B cell (primary cell): ENCODE measurements around the gene ZNF777. TPM values are rescaled to one million over a fixed set of nuclear protein-coding genes. Genes with fewer than 3 reads are reported as not detected.

Experiments used
- ATAC-seq: fragments of 200-7000 bp; cut with Tn5 transposase; one replicate; pipeline ENCODE4 v1.10.0; 2021; ENCODE audit warnings: low read depth, mild to moderate bottlenecking, moderate number of reproducible peaks, moderate library complexity
- CTCF ChIA-PET: fragments of 350-600 bp; sonication (Branson Sonifier 250); formaldehyde crosslinking; loops from one replicate; lab custom pipeline; 2021; ENCODE audit warnings: antibody characterized with exemption, inconsistent platforms; lab: Charles Lee
- POLR2A ChIA-PET: fragments of 350-600 bp; sonication (Branson Sonifier 250); formaldehyde crosslinking; loops from one replicate; lab custom pipeline; 2021; ENCODE audit warnings: antibody characterized with exemption; lab: Charles Lee
- DNase-seq: peaks from one replicate; pipeline ENCODE4 v3.0.0; 2013
- H2AFZ ChIP-seq: 2 replicates; pipeline ENCODE4 v1.6.1; 2012; ENCODE audit warnings: mild to moderate bottlenecking, low read depth, low read length; ENCODE audit not compliant: insufficient read depth, poor library complexity, severe bottlenecking
- H3K27ac ChIP-seq, 2 donors: 1 replicate in 1 of 2; 2 replicates in 1 of 2; pipeline ENCODE4 v1.5.1; 2012 to 2013; ENCODE audit warnings: low read length in 2 of 2, mild to moderate bottlenecking in 2 of 2, moderate library complexity in 1 of 2
- H3K27me3 ChIP-seq, 4 experiments: fragments of 200-600 bp in 1 of 4; sonication (generic) in 1 of 4; replicated peaks in 1 of 4; 1 replicate in 2 of 4; 2 replicates in 2 of 4; pipeline versions ENCODE4 v1.6.1 to v1.7.0; 2013 to 2016; ENCODE audit warnings: low read length in 3 of 4, mild to moderate bottlenecking in 2 of 4, mixed read lengths in 1 of 4, moderate library complexity in 1 of 4; ENCODE audit not compliant: insufficient read depth in 4 of 4, control insufficient read depth in 3 of 4; ENCODE audit errors: control extremely low read depth in 1 of 4
- H3K36me3 ChIP-seq, 2 experiments: replicated peaks in 1 of 2; 1 replicate in 1 of 2; 2 replicates in 1 of 2; pipeline versions ENCODE4 v1.6.1 to v1.7.1; 2013; ENCODE audit warnings: low read length in 1 of 2; ENCODE audit not compliant: insufficient read depth in 2 of 2, control insufficient read depth in 1 of 2; ENCODE audit errors: control extremely low read depth in 1 of 2, extremely low read depth in 1 of 2
- H3K4me1 ChIP-seq, 2 donors: fragments of 200-600 bp in 1 of 2; sonication (generic) in 1 of 2; 1 replicate in 1 of 2; 2 replicates in 1 of 2; pipeline versions ENCODE4 v1.5.1 to v1.6.1; 2013 to 2017; ENCODE audit warnings: low read length in 2 of 2; ENCODE audit not compliant: control insufficient read depth in 2 of 2, insufficient read depth in 2 of 2
- H3K4me2 ChIP-seq: replicated peaks from 2 replicates; pipeline ENCODE3; 2012; ENCODE audit warnings: mild to moderate bottlenecking, low read depth, low read length; ENCODE audit not compliant: poor library complexity, severe bottlenecking
- H3K4me3 ChIP-seq, 5 experiments: fragments of 200-600 bp in 1 of 5; sonication (generic) in 1 of 5; 1 replicate in 3 of 5; 2 replicates in 2 of 5; pipeline versions ENCODE4 v1.5.1 to v1.7.0; 2011 to 2016; ENCODE audit warnings: low read length in 4 of 5, mild to moderate bottlenecking in 4 of 5, low read depth in 2 of 5, control low read depth in 1 of 5, moderate library complexity in 1 of 5; ENCODE audit not compliant: insufficient read depth in 1 of 5; ENCODE audit errors: control extremely low read depth in 1 of 5, extremely low read depth in 1 of 5
- H3K79me2 ChIP-seq: fragments of 200-600 bp; sonication (generic); one replicate; pipeline ENCODE4 v1.6.0; 2016; ENCODE audit warnings: low read length; ENCODE audit not compliant: control insufficient read depth, insufficient read depth
- H3K9ac ChIP-seq: fragments of 200-600 bp; sonication (generic); 2 replicates; pipeline ENCODE4 v1.6.1; 2017; ENCODE audit warnings: mild to moderate bottlenecking, low read length, moderate library complexity
- H3K9me3 ChIP-seq, 3 donors: one replicate each; pipeline versions ENCODE4 v1.6.1 to v1.7.1; 2013; ENCODE audit warnings: low read length in 2 of 3; ENCODE audit not compliant: control insufficient read depth in 2 of 3, insufficient read depth in 1 of 3; ENCODE audit errors: control extremely low read depth in 1 of 3
- H4K20me1 ChIP-seq: 2 replicates; pipeline ENCODE4 v1.6.0; 2012; ENCODE audit warnings: mild to moderate bottlenecking, low read length; ENCODE audit not compliant: insufficient read depth, control insufficient read depth, poor library complexity, severe bottlenecking
- H3K27ac Mint-ChIP-seq: one replicate; pipeline ENCODE4 v1.8.0; 2021; ENCODE audit warnings: mixed read lengths
- H3K27me3 Mint-ChIP-seq: one replicate; pipeline ENCODE4 v1.8.0; 2021; ENCODE audit warnings: mixed read lengths
- H3K4me1 Mint-ChIP-seq: one replicate; pipeline ENCODE4 v1.8.0; 2021; ENCODE audit warnings: mixed read lengths
- H3K4me3 Mint-ChIP-seq: one replicate; pipeline ENCODE4 v1.8.0; 2021; ENCODE audit warnings: mixed read lengths
- H3K9me3 Mint-ChIP-seq: one replicate; pipeline ENCODE4 v1.8.0; 2022; ENCODE audit warnings: mixed read lengths; ENCODE audit not compliant: insufficient read depth
- EZH2 ChIP-seq: IDR thresholded peaks from 2 replicates; pipeline ENCODE4 v1.6.1; 2012; ENCODE audit warnings: borderline replicate concordance, low read depth, mild to moderate bottlenecking, moderate library complexity, low read length; ENCODE audit not compliant: insufficient read depth, poor library complexity, severe bottlenecking
- WGBS: methylation state at CpG from one replicate; pipeline ENCODE4 v1.1.5; 2013; ENCODE audit warnings: missing lambda C conversion rate; ENCODE audit not compliant: insufficient coverage; 5-methylcytosine and 5-hydroxymethylcytosine counted together
- intact Hi-C: fragments of 100-400 bp; cut with micrococcal nuclease; formaldehyde crosslinking; loops from one replicate; pipeline ENCODE4 v1.10.0; 2022
- polyA plus RNA-seq: library from polyadenylated mRNA; depleted of rRNA; stranded (reverse); fragments of >200 nt; gene quantifications from 2 replicates; pipeline ENCODE4 v1.2.3, GENCODE V29; 2012
- total RNA-seq, 2 donors: library from RNA; stranded (reverse); fragments of 120-200 nt in 1 of 2; gene quantifications; 1 replicate in 1 of 2; 2 replicates in 1 of 2; pipeline versions ENCODE4 v1.2.3 to v1.2.4, GENCODE V29; 2013 to 2022
- TF ChIP-seq, protein P1 (sequence below): fragments of 200-600 bp; IDR thresholded peaks from one replicate; pipeline ENCODE4 v1.8.0; 2022; ENCODE audit warnings: antibody characterized with exemption, mild to moderate bottlenecking

Gene ZNF777
- total and polyA plus RNA-seq, 2 donors (not counting 1 experiment from before 2014, with no cell fraction given), result 8.3 to 16.0 TPM

DNA sequence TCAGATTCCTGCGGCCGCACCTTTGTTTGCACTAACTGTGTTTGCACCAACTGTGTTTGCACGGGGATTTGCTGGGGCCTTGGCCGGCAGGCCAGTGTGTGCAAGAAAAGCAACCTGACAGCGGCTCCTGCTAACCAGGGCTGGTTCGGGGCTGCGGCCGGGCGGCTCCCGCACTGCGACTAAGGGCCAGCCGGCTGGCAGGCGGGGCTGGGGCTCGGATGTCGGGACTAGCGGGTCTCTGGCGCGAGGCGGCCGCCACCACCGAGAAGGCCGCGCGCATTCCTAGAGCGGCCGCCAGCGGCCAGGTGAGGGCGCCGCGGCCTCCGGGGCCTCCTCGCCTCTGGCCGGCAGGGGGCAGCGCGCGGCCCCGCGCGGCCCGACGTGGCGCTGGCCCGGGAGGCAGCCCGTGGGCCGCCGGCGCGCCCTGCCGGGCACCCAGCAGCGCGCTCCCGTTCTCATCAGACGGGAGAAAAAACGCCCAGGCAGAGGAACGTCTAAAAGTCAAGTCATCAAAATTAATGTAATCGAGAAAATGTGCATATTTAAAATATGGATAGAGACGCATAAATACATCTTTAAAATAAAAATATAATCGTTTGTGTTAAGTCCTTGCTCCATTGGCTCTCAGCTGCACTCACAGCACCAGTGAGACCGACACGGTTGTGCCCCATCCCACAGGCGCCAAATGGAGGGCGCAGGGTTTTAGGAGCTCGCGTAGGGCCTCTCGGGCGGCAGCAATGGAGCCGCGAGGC, 38.5 kb downstream of the ZNF777 start:
- WGBS, result under 1% methylated on average over 59 of the region's 68 CpGs
- Histone ChIP-seq H3K27ac (peak overlapping the region; percentile 20 to 73), H3K9ac (peak overlapping the region; percentile 72), H3K9me3 (no peaks in the 10 kb centered on the region), H3K79me2 (no peaks in the 10 kb centered on the region), H3K27me3 (no peaks in the 10 kb centered on the region), H3K4me3 (peak overlapping the region; percentile 58 to 71 (median 60)), H3K4me1 (peaks cover 10 to 12% of the 10 kb centered on the region in 2 donors), H2AFZ (peak overlapping the region; percentile 99), H3K4me2 (peak overlapping the region; percentile 95), H4K20me1 (no peaks in the 10 kb centered on the region), H3K36me3 (no peaks in the 10 kb centered on the region)
- ChIA-PET POLR2A (interaction anchor here (0.7 kb wide), 1 partner anchor 227 kb away, joined by 3 read pairs; the partner anchor contains the start of gene ZNF282), CTCF (interaction anchor here (0.6 to 3.3 kb wide), 12 partner anchors 32 to 320 kb away, joined by 3 to 41 read pairs (median 4); partner anchors contain the start of genes ZNF398, ZNF425, ZNF777 and ZNF783)
- H3K27ac Mint-ChIP-seq, result peak overlapping the region; percentile 81
- no peaks in the 10 kb centered on the region for H3K9me3 Mint-ChIP-seq
- DNase-seq (peak; percentile 89), ATAC-seq (peak; percentile 98)
- peak overlapping the region; percentile 83 for H3K4me3 Mint-ChIP-seq
- peaks cover 8% of the 10 kb centered on the region for H3K4me1 Mint-ChIP-seq
- TF ChIP-seq EZH2, result no peak
- TF ChIP-seq, protein P1, sequence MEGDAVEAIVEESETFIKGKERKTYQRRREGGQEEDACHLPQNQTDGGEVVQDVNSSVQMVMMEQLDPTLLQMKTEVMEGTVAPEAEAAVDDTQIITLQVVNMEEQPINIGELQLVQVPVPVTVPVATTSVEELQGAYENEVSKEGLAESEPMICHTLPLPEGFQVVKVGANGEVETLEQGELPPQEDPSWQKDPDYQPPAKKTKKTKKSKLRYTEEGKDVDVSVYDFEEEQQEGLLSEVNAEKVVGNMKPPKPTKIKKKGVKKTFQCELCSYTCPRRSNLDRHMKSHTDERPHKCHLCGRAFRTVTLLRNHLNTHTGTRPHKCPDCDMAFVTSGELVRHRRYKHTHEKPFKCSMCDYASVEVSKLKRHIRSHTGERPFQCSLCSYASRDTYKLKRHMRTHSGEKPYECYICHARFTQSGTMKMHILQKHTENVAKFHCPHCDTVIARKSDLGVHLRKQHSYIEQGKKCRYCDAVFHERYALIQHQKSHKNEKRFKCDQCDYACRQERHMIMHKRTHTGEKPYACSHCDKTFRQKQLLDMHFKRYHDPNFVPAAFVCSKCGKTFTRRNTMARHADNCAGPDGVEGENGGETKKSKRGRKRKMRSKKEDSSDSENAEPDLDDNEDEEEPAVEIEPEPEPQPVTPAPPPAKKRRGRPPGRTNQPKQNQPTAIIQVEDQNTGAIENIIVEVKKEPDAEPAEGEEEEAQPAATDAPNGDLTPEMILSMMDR, result peak; percentile 63
- intact Hi-C loops, result loop anchor here (1.0 to 10.0 kb wide), 10 partner anchors 38 to 982 kb away; partner anchors contain the start of genes ZNF212, ZNF398, ZNF425 and ZNF746
- no peaks in the 10 kb centered on the region for H3K27me3 Mint-ChIP-seq

- no peak overlapping the region for H3K4me3 ChIP-seq
- H3K4me1 Mint-ChIP-seq, result peaks cover 8% of the 10 kb centered on the region
- no peaks in the 10 kb centered on the region for H3K79me2 ChIP-seq
- no peak overlapping the region for H2AFZ ChIP-seq
- peaks cover 10 to 12% of the 10 kb centered on the region in 2 donors for H3K4me1 ChIP-seq
- peak overlapping the region; percentile 8 for H3K4me3 Mint-ChIP-seq
- no peak overlapping the region for H3K9ac ChIP-seq
- H3K27ac Mint-ChIP-seq, result no peak overlapping the region
- H3K27ac ChIP-seq, result no peak overlapping the region
- H3K4me2 ChIP-seq, result no peak overlapping the region
- H3K27me3 ChIP-seq, result peaks cover 0 to 3% (median under 1%) of the 10 kb centered on the region in 4 experiments
- H4K20me1 ChIP-seq, result no peaks in the 10 kb centered on the region
- CTCF ChIA-PET, result no interaction called here
- H3K9me3 ChIP-seq, result peaks cover 0 to 3% (median 0%) of the 10 kb centered on the region in 3 donors
- DNase-seq (no peak), ATAC-seq (no peak)
- H3K9me3 Mint-ChIP-seq, result no peaks in the 10 kb centered on the region
- 94% methylated on average over 3 of the region's 3 CpGs for WGBS
- POLR2A ChIA-PET, result no interaction called here
- TF ChIP-seq, protein P1, result no peak
- no peak for TF ChIP-seq EZH2
- H3K36me3 ChIP-seq, result no peaks in the 10 kb centered on the region
- H3K27me3 Mint-ChIP-seq, result peaks cover 4% of the 10 kb centered on the region
- intact Hi-C loops, result loop anchor here (5.0 to 10.0 kb wide), 2 partner anchors 187 to 985 kb away; a partner anchor contains a TSS
Observed at GRCh38 chr7:149420006-149420405, 40.9 kb downstream of the ZNF777 start.
